NCI-H524 (cell line): ENCODE data around the gene SLC25A33.
A peak's percentile ranks its signal among the peaks of the same experiment; 100 is the strongest.
"Not testable (repeated sequence)": the region's sequence is repeated elsewhere in the genome, so short reads cannot be mapped to it uniquely, and the experiment has no call there.

ENCODE experiments used
- DNase-seq, 2 experiments: peaks; one replicate each; lab custom pipeline; 2025; lab: John Stamatoyannopoulos, UW

SLC25A33 gene, protein sequence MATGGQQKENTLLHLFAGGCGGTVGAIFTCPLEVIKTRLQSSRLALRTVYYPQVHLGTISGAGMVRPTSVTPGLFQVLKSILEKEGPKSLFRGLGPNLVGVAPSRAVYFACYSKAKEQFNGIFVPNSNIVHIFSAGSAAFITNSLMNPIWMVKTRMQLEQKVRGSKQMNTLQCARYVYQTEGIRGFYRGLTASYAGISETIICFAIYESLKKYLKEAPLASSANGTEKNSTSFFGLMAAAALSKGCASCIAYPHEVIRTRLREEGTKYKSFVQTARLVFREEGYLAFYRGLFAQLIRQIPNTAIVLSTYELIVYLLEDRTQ

DNA sequence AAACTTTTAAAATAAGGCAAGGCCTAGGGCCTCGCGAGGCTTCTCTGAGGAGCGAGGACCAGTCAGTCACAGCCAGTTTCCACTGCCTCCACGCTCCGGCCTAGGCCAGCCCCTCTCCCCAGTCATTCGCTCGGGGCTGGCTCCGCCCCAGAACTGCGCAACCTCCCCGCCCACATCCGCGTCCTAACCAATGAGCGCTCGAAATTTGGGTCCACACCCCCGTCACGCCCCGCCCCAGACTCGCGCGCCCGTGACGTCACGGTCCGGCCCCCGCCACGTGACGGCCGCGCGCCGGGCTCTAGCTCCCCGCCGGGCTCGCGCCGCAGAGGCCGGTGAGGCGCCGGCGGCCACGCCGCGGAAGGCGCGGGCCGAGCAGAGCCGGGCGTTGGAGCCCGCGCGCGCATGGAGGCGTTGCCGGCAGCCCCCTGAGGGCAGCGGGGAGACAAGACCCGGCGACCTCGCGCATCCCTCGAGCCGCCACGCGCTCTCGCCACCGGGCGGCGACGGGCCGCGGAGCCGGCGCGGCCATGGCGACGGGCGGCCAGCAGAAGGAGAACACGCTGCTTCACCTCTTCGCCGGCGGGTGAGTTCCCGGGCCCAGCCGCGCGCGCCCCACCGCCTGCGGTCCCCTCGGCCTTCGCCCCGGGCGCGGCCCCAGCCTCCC, at the start of gene SLC25A33:
TSS of gene SLC25A33 (plus strand) at position 301 of the 664 bp plus-strand sequence. CDS start at position 528, 227 bp downstream.
- peak; percentile 90 to 92 for DNase-seq

DNA sequence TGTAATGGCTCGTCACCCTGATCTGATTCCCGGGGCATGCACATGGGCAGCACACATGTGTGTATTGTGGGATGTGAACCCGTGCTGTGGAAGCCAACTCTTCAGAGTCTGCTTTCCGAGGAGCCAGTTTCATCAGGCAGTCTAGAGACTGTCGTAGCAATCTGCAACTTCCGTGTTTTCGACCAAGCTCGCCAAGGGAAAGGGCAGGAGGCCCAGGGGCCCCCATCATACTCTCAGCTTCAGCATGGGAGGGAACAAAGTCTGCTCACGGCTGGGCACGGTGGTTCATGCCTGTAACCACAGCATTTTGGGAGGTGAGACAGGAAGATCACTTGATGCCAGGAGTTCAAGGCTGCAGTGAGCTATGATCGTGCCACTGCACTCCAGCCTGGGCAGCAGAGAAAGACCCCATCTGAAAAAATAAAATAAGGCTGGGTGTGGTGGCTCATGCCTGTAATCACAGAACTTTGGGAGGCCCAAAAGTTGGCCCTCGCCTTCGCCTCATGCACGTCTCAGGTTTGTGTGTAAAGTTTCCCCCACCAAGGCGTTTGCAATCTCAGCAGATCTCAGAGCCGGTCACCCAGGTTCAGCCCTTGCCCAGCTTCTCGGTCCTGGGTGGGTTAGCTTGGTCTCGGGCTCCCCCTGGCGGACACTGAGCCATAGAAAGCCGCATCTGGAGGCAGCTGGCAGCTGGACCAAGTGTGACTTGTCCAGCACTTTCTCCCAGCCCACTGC, 48.5 kb upstream of the SLC25A33 start:
- peak; percentile 28 to 67 for DNase-seq

DNA sequence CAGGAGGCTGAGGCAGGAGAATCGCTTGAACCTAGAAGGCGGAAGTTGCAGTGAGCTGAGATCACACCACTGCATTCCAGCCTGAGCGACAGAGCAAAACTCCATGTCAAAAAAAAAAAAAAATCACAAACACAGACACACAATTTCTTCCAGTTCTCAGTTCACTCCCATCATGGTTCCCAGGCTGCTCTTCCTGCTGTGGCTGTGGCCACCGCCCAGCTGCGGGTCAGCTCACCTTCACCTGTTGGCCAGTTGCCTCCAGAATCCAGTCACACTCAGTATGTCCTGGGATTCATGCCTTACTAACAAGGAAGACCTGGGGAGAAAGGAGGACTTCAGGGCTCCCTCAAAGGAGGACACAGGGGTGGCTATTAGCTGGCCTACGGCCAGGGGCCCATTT, 45.9 kb upstream of the SLC25A33 start:
- DNase-seq: no peak

DNA sequence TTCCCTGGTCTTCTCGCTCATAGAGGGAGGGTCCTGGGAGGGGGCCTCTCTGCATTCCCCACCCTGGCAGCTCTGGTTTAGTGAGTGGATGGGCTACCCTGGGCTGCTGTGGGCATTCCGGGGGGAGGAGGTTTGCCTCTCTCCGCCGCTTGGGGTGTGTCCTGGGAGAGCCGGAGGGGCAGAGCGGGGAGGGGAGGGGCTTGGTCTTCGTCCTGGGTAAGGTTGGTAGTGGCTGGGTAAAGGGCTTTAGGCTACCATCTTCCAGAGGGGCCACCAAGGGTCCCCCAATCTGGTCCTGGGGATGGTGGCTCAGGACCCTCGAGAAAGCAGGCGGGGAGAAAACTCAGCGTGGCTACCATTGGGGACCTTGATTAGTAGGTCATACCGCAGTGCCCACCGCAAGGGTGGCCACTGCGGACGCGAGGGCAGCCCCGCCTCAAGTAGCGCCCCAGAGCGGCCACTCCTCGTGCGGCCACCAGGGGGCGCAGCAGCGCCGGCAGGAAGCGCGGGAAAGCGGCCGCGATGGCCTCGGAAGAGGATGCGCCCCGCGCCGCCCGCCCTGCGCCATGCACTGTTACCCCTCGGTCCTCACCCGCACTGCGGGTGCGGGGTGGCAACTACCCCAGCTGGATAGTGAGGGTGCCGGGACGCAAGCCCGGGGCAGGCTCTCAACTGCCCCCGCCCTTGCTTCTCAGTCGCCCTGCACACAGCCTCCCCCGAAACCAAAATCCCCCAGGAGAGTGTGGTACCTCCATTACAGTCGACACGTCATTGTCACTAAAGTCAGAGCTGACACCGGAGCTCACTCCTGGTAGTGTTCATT, 44.1 kb upstream of the SLC25A33 start:
- peak; percentile 23 to 52 for DNase-seq

DNA sequence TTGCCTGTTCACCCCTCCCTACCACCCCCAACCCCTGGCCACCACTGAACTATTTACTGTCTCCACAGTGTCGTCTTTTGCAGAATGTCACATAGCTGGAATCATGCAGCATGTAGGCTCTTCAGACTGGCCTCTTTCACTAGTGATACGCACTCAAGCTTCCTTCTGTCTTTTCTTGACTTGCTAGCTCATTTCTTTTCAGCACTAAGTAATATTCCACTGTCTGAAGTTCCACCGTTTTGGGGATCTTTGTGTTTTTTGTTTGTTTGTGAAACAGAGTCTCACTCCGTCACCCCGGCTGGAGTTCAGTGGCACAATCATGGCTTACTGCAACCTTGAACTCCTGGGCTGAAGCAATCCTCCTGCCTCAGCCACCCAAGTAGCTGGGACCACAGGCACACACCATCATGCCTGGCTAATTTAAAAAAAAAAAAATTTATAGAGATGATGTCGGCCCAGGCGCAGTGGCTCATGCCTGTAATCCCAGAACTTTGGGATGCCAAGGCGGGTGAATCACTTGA, 43.4 kb upstream of the SLC25A33 start:
- no peak for DNase-seq

DNA sequence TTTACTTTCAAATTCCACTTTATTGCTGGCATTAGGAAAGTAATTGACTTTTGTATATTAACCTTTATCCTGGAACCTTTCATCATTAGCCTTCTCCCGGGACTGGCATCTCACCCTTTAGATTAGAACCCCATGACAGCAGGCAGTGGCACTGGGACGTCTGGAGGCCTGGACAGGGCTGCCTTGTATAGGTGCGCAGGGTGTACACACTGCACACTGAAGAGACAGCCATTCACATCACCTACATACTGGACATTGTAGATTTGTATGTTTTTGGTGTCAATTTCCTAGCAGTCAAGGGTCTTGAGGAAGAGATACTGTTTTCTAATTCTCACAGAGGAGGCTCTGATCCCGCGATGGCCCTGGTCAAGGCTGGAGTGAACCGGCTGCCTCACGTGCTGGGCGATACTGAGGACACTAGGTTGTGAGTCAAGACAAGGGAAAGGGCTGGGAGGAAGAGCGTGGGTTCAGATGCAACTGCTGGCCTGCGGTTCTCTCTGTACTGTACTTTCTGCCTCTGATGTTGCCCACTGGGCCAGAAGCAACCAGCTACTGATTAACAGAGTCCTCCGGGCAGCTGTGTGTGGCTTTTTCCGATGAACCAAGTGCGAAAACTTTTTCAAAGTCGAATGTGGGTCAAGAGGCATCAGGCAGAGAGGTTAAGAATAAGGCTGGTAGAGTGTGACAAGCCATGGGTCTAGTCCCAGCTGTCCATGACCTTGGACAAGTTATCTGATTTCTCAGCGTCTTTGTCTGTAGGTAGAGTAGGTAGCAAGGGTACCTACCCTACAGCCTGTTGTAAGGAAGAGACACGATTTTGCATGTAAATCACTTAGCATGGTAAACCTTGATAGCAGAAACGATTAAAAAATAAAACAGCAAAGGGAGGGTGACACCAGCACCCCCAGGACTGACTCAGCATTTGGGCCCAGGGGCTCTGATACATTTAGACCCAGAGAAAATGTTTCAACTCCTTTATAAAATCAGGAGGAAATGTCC, 38.2 kb upstream of the SLC25A33 start:
- DNase-seq: no peak

DNA sequence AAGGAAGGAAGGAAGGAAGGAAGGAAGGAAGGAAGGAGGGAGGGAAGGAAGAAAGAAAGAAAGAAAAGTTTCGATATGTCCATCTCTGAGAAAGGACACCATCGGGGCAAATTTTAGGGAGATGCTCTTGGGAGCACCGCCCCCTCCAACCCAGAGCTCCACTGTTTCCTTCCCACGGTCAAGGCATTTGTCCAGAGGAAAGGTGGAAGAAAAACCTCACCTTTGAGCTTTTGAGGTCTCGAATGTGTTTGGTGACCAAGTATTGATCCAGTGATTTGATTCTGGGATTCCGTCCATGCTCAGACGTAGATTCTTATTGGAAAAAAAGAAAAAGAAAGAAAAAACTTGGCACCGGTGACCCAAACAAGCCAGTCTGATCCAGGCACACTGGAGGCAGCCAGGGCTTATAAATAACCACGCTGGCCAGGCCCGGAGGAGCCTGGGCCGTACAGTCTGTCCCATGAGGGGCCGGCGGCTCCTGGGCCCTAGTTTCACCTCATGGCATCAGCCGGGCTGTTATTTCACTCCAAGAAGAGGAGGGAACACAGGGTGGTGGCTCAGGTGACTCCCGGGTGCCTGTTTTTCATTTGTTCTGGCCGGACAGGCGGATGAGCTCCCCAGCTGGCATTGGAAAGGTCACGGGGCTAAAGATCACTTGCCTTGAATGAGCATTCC, 36.1 kb upstream of the SLC25A33 start:
- DNase-seq: no peak

DNA sequence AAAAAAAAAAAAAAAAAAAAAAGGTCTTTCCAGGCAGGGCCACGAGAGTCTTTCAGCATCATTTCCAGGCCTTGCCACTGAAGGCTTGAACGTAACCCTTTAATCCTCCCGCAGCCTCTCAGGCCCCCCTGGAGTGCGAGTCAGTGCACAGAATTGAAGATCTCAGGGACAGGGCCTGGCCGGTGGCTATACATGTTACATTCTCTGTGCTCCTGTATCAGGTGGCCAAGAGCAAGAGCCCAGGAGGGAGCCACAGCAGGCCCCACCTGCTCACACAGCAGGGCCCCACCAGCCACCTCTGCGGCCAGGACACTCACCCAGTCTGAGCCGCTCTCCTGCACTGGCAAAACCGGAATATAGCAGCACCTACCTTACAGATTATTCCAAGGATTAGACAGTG, 34.1 kb upstream of the SLC25A33 start:
- DNase-seq: peak in 1 of 2 experiments; percentile 5

DNA sequence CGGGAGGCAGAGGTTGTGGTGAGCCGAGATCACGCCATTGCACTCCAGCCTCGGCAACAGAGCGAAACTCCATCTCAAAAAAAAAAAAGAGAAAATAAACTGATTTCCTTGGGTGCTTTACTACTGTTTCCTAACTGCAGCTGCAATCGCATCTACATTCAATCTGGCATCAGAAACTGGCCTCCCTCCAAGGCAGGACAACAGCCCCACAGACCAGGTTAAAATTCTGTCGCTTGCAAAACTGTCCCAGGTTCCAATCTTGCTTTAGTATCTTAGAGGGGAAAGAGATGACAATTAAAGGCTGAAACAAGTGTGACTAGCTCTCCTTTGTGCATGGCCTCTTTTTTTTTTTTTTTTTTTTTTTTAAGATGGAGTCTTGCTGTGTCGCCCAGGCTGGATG, 32.4 kb upstream of the SLC25A33 start:
- no peak for DNase-seq

DNA sequence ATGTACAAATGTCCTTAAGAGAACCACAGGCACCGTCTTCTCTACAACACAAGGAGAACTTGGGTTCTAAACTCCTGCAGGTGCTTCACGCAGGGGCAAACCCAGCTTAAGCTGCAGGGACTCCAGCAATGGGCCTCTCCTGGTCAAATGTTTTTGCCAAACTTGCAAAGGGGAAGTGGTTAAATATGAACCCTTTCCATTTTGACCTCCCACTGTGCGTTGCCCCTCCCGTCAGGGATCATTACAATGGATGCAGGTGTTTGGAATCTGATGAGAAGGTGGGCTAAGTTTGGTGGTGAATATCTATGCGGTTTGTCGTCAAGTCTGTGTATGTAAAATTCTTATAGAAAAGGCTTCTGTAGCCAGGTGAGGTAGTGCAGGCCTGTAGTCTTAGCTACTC, 29.1 kb upstream of the SLC25A33 start:
- DNase-seq: no peak

DNA sequence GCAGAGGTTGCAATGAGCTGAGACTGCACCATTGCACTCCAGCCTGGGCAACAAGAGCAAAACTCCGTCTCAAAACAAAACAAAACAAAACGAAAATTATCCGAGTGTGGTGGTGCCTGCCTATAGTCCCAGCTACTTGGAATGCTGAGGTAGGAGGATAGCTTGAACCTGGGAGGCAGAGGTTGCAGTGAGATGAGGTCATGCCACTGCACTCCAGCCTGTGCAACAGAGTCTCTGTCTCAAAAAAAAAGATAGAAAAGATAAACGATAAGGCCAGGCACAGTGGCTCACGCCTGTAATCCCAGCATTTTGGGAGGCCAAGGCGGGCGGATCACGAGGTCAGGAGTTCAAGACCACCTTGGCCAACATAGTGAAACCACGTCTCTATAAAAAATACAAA, 23.7 kb upstream of the SLC25A33 start:
- DNase-seq: not testable (repeated sequence)

DNA sequence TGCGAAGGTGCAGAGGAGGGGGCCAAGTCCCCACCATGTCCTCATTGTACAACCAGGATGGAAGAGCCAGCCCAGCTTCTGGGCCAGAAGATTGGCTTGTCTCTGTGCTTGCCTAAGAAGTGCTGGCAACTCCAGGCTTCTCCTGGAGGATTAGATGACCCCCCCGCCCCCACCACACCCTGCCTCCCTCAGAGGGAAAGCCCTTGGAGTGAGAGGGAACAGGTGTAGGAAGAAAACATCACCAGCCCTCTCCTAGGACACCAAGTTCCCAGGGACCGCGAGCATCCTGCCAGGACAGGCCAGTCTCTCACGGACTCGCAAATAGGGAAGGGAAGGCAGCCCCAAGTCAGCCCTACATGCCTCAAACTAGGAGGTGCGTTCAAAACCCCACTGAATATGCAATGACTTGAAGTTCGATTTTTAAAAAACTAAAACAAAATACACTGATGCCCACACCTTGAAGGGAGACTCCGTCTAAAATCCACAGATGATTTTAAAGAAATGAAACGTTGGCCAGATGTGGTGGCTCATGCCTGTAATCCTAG, 20.7 kb upstream of the SLC25A33 start:
- DNase-seq: peak in 1 of 2 experiments; percentile 44

DNA sequence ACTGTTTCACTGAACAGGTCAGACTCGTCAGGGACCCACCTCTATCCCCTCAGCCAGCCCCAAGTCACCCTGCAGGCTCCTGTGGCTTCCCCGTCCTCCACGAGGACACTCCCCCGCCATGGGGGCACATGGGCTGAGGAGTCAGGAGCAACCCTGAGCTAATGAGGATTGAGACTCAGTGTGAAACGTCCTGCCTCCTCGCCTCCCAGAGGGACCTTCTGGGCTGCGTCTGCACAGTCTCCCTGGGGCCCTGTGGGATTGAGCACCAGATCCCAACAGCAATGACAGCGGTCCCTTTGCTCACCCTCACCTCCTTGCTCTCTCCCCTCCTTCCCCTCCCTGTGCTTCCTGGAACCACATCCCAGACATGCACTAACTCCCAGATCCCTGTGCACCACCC, 18.9 kb upstream of the SLC25A33 start:
- no peak for DNase-seq

DNA sequence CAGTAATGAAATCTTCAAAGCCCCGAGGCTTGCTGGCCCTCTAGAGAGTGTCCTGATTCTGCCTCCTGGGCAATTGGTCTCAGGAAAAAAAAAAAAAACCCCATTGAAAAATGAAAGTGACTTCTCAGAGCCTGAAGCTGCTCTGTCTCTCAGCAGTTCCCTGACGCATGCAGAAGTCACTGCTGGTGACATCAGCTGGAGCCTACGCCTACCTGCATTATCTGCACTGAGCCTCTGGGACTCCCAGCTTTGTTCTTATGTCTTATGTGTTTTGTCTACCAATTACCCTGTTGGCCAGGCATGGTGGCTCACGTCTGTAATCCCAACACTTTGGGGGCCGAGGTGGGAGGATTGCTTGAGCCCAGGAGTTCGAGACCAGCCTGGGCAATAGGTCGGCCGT, 10.1 kb upstream of the SLC25A33 start:
- DNase-seq: no peak

DNA sequence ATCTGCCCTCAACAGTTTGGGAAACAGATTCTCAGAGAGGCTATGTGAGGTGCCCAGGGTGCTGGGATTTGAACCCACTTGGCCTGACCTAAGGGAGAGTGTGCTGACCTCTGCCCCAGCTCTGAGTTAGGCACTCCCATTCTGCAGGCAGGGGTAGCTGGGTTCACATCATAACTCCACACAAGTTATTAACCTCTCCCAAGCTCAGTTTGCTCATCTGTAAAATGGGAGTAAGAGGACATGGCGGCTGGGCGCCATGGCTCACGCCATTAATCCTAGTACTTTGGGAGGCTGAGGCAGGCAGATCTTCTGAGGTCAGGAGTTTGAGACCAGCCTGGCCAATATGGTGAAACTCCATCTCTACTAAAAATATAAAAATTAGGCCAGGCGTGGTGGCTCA, 8.9 kb upstream of the SLC25A33 start:
- no peak for DNase-seq

DNA sequence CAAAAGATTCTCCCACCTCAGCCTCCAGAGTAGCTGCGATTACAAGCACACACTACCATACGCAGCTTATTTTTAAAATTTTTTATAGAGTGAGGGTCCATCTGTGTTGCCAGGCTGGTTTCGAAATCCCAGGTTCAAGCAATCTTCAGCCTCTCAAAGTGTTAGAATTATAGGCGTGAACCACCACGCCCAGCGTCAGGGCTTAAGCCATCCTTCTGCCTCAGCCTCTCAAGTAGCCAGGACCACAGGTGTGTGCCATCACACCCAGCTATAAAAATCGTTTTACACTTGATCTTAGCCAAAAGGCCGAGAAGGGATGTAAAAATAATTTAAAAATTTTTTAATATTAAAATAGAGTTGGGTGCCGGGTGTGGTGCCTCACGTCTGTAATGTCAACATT, 4.3 kb upstream of the SLC25A33 start:
- peak in 1 of 2 experiments; percentile 6 for DNase-seq

DNA sequence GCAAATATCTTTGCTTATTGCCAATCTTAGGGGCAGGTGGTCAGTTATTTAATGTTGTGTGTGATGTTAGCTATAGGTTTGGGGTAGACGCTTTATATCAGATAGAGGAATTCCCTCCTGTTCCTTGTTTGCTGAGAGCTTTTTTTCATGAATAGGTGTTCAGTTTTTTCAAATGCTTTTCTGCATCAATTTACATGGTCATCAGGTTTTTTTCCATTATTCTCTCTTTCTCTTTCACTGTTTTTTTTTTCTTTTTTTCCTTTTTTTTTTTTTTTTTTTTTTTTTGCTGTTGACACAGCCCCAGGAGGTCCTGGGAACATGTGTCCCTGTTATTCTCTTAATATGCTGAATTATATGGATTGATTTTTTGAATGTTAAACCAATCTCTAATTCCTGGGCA, 3.0 kb upstream of the SLC25A33 start:
- no peak for DNase-seq

DNA sequence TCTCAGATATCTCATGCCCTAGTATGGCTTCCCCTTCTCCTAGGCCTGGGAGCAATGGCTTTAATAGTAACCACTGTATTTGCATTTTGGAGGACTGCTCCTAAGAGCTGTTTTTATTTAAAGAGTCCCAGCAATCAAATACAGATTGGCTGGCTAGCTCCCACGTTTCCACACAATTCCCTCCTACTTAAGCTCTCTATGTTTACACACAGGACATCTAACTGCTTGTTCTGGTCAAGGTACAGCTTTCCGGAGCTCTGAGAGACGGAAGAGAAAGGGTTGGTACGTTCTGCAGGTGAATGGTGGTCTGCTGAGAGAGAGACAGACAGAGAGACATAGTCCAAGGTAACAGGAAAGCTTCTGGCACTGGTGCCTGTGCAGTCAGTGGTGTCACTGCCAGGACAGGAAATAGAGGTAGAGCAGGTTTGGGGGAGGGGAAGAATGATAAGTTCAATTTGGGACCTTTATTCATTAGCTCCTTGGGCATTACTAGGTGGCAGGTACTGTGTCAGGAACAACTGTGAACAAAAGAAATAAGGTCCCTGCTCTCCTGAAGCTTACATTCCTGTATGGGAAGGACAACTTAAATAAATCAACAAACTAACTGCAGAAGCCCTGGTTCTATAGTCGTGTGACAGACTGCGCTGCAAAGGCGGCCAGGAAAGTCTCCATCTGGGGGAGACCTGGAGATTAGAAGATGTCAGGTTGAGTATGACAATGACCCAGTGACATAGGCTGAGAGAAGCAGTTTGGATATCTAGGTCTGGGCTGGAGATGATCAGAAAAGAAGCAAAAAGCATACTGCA, 1.2 kb upstream of the SLC25A33 start:
- DNase-seq: no peak

DNA sequence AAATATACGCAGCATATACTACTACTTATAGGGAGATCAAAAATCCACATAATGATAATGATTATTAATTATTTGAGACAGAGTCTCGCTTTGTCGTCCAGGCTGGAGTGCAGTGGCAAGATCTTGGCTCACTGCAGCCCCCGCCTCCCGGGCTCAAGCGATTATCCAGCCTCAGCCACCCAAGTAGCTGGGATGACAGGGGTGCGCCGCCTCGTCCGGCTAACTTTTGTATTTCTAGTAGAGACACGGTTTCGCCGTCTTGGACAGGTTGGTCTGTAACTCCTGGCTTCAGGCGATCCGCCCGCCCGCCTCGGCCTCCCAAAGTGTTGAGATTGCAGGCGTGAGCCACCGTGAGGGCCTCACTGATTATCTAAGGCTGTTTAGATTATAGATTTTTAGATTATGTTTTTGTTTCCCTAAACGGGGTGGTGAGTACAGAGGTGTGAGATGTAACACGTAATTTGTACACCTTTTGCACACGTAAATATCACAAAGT, 548 bp upstream of the SLC25A33 start:
- no peak for DNase-seq
